Fibroblast of skin of abdomen (primary cell): ENCODE results near the gene CIAPIN1.
"Not testable (repeated sequence)": the region's sequence is repeated elsewhere in the genome, so short reads cannot be mapped to it uniquely, and the experiment has no call there.

Experiments
- DNase-seq: peaks from one replicate; pipeline ENCODE4 v3.0.0-alpha.2; 2013

CIAPIN1 gene

DNA sequence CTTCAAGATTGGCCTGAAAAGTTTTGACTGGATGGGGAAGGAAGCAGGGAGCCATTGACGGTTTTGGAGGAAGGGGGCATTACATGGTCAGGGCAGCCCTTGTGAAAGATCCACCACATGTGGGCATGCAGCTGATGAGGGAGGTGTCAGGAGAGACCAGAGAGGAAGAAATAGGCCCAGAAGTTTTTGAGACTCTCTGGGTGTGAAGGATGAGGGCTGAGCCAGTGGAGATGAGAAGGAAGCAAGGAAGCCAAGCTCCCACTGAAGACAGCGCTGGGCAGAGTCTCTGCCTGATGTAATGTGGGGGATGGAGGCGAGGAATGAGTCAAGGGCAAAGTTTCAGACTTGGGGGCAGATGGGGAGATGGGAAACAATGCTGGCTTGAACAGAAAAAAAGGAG is 42.1 kb downstream of the CIAPIN1 start:
- DNase-seq: no peak

- DNase-seq: no peak
These were observed 43.0 kb downstream of the CIAPIN1 start, which contains the start of gene CCL17 for GRCh38 chr16:57403965-57404817. CCL17 (plus strand) TSS chr16:57404767; CDS start chr16:57413933, 9,166 bp downstream.

GRCh38 chr16:57401943-57402640 is 45.1 kb downstream of the CIAPIN1 start:
- DNase-seq: no peak

DNA sequence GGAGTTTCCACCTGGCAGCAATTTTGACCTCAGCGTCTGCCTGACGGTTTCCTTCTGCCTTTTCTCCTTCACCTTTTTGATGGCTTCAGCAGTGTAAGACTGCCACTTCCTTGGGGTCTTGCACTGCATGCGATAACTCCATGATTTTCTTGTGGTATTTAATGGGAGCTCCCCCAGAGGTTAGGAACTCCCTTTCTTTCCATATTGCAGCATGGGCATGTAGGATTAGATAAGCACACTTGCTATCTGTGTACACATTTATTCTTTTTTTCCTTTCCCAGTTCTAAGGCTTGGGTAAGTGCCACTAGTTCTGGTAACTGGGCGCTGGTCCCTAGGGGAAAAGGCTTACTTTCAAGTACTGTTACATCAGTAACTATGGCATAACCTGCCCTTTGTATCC is 49.7 kb downstream of the CIAPIN1 start:
- DNase-seq: not testable (repeated sequence)

DNA sequence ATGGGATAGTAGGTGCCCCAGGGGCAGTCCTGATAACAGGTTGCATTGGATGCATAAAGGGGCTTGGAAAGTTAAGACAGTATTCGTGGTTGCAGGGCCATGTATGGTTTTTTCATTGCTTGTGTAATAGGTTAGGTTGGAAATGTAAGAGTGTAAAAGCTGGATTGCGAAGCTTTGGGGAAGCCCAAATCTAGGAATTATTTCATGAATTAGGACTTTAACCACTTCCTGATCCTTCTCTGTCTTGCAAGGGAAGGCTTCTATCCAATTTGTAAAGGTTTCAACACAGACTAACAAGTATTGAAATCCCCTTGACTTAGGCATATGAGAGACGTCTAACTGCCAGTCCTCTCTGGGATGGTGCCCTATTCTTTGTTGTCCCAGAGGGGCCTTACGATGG is 50.4 kb downstream of the CIAPIN1 start:
- no peak for DNase-seq

GRCh38 chr16:57395026-57395425 is 52.2 kb downstream of the CIAPIN1 start:
- no peak for DNase-seq

DNA sequence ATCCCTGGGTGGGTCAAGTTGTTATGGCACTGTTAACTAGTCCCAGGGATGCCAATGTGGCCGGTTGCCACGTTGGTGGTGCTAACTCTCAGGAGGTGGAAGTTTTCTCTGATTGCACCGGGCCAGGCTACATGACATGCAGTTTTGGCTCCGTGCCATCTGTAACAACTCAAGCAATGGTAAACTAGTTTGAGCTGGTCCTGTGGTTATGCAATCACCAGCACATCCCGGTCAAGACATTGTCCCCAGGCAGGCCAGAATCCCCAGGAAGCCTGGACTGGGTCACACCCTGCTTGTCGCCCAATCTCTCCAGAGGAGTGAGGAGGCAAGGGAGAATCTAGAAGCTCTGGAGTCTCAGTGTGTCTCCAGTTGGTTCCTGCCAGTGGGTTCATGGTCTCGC is 52.7 kb downstream of the CIAPIN1 start:
- no peak for DNase-seq

DNA sequence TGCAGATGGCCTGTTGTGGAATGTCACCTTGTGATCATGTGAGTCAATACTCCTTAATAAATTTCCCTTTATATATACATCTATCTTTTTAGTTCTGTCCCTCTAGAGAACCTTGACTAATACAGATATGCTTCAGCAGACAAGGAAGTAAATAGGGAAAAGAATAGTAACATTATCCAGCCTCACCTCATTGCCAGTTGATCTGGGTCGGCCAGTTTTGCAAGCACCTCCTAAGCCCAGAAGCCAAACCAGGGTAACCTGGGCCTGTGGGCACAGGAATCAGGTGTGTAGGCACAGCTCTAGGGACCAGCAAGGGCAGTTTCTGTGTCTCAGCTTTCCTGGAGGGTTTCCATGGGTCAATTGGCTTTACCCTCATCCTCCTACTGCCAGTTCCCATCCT is 54.5 kb downstream of the CIAPIN1 start:
- DNase-seq: no peak

DNA sequence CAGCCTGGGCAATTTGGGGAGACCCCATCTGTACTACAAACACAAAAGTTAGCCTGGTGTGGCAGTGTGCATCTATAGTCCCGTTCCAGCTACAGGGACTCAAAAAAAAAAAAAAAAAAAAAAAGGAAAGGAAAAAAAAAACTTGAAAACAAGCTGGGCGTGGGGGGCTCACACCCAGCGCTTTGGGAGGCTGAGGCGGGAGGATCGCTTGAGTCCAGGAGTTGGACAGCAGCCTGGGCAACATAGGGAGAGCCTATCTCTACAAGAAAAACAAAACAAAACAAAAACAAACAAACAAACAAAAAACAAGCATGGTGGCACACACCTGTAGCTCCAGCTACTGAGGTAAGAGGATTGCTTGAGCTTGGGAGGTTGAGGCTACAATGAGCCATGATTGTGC is 55.5 kb downstream of the CIAPIN1 start:
- no peak for DNase-seq

DNA sequence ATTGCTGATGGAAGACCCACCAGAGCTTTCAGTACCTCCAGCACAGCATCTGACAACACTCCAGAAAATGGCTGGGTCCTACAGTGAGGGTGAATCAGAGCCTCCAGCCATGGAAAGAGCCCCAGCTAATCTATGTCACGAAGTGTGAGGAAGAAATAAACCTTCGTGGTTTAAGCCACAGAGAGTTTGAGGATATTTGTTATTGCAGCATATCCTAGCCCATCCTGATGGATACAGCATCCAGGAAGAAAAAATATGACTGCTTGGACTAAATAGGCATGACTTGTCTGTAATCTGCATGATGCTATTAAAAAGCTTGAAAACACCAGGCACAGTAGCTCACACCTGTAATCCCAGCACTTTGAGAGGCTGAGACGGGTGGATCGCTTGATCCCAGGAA is 55.9 kb downstream of the CIAPIN1 start:
- no peak for DNase-seq

DNA sequence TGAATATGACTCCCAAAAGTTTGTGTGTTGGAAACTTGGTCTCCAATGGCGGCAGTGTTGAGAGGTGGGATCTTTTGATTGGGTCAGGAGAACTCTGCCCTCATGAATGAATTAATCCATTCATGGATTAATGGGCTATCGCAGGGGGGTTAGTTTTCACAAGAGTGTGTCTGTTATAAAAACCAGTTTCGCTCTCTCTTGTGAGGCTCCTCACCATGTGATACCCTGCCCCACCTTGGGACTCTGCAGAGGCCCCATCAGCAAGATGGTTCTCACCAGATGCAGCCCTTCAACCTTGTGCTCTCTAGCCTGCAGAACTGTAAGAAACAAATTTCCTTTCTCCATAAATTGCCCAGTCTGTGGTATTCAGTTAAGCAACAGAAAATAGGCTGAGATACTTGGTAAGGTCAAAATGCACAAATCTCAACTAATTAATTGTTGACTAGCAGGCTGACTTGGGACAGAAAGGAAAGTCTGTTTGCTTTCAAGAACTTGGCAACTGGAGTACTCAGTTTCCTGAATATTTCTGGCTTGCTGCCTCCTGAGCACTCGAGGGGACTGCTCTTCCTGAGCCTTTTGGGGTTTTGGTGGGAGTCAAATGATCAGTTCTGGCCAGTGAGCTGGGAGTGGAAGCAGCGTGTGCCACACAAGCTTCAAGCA is 56.4 kb downstream of the CIAPIN1 start:
- no peak for DNase-seq

- DNase-seq: no peak
These were observed 58.1 kb downstream of the CIAPIN1 start for GRCh38 chr16:57389087-57389468.

DNA sequence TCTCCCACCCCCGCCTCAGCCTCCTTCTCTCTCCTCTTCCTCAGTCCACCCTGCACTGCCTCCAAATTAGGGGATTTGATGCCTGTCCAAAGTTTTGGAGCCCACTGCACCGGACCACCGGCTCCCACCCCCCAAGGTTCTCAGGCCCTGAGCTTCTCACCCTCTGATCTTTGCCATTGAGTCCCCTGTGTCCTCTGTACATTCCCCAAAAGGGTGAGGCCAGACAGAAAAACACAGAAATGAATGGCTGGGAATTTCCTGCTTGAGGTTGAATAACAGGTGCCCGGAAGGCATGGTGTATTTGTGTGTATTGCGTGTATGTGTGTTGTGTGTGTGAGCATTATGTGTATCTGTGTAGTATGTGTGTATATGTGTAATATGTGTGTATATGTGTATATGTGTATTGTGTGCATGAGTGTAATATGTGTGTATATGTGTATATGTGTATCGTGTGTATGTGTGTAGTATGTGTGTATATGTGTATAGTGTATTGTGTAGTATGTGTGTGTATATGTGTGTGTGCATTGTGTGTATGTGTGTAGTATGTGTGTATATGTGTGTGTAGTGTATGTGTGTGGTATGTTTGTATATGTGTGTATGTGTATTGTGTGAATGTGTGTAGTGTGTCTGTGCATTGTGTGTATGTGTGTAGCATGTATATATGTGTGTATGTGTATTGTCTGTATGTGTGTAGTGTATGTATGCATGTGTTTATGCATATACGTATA is 58.7 kb downstream of the CIAPIN1 start:
- no peak for DNase-seq

GRCh38 chr16:57387598-57388354 is 59.4 kb downstream of the CIAPIN1 start:
- no peak for DNase-seq

DNA sequence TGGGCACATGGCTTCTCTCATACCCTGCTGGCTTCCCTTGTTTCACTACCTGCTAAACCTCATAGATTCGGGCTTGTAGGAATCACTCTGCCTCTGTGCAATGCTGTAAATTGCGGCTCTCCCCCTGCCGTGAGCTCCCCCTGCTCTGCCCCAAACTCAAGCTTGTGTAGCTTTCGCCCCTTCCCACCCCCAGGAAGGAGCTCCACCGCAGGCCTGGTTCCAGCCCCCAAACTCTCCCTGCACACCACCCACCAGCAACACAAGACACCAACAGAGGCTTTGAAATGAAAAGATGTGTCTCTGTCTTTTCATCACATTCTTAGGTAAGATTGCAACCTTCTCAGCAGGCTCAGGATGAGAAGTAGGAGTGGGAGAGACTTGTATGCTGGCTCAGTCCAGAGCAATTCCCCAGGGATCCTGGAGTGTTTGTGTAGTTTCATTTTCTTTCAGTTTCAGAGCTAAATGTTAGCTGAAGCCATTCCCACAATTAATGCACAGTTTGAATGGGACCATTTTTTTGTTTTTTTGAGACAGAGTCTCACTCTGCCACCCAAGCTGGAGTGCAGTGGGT is 60.7 kb downstream of the CIAPIN1 start:
- peak; percentile 50 for DNase-seq

DNA sequence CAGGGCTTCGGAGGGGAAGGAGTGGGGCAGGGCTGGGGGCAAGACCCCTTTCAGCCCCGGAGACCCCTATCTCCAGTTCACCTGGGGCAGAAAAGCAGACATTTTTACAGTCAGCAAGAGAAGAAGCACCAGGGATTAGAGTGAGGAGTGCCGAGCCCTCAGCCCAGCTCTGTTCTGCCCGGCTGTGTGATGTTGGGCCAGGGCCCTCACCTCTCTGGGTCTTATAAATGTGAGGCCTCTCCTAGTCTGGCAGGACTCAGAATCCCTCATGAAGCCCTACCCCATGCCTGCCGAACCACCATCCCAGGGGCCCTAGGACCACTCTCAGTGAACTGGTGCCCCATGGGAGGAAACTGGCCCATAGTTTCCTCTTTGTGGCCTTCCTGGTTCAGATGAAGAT is 62.1 kb downstream of the CIAPIN1 start:
- no peak for DNase-seq

- DNase-seq: no peak
These were observed 62.7 kb downstream of the CIAPIN1 start for GRCh38 chr16:57384248-57385070.

DNA sequence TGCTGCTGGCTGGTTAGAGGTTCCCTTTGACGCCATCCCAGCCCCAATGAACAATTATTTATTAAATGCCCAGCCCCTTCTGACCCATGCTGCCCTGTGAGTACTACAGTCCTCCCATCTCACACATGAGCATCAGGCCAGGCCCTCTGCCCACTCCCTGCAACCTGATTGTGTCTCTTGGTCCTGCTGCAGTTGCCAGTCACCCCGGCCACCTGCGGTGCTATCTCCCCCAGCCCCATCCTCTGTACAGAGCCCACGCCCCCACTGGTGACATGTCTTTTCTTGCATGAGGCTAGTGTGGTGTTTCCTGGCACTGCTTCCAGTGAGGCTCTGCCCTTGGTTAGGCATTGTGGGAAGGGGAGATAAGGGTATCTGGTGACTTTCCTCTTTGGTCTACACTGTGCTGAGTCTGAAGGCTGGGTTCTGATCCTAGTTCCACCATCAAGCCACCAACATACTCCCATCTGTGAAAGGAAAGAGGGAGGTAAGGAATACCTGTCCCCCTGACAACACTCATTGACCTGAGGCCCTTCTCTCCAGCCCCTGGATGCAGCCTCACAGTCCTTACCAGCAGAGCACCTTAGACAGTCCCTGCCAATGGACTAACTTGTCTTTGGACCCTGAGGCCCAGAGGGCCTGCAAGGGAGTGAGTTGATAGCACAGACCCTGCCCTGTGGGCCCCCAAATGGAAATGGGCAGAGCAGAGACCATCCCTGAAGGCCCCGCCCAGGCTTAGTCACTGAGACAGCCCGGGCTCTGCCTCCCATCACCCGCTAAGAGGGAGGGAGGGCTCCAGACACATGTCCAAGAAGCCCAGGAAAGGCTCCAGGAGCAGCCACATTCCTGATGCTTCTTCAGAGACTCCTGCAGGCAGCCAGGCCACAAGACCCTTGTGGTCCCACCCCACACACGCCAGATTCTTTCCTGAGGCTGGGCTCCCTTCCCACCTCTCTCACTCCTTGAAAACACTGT is 63.6 kb downstream of the CIAPIN1 start:
- peak; percentile 62 for DNase-seq

- DNase-seq: no peak
These were observed 64.5 kb downstream of the CIAPIN1 start for GRCh38 chr16:57382535-57383275.
